ENCODE measurements around the gene ODAPH.

The ODAPH gene

GRCh38 chr4:75547647-75548387 lies 8.0 kb upstream of the ODAPH start:
- no peak for TF ChIP-seq CTCF (conservative IDR thresholded peaks at IDR 0.05; ENCODE audit: low read depth, low read length)
- no peak overlapping the region for H3K4me2 ChIP-seq
- H3K36me3 ChIP-seq (ENCODE audit: insufficient read depth), result no peaks in the 10 kb centered on the region

GRCh38 chr4:75549019-75549418 lies 6.8 kb upstream of the ODAPH start:
- no peak overlapping the region for H3K9ac ChIP-seq
- no peaks in the 10 kb centered on the region for H4K20me1 ChIP-seq (ENCODE audit: insufficient read depth)
- H3K79me2 ChIP-seq (ENCODE audit: insufficient read depth, low read depth), result no peaks in the 10 kb centered on the region
- H3K36me3 ChIP-seq (ENCODE audit: insufficient read depth), result no peaks in the 10 kb centered on the region
- H3K4me1 ChIP-seq (ENCODE audit: low read depth, poor library complexity, severe bottlenecking), result no peaks in the 10 kb centered on the region
- H3K27me3 ChIP-seq (ENCODE audit: insufficient read depth, low read depth), result no peaks in the 10 kb centered on the region
- no peak overlapping the region for H3K4me3 ChIP-seq (IDR thresholded peaks at IDR 0.05; ENCODE audit: insufficient read depth, low read depth, low read length)
- no peak overlapping the region for H3K4me2 ChIP-seq
- no peak for TF ChIP-seq CTCF (conservative IDR thresholded peaks at IDR 0.05; ENCODE audit: low read depth, low read length)
- no peak overlapping the region for H2AFZ ChIP-seq (ENCODE audit: low read depth)
- no peak overlapping the region for H3K27ac ChIP-seq

More at GRCh38 chr4:75547647-75548387, 8.0 kb upstream of the ODAPH start:
- Histone ChIP-seq H3K9ac (no peak overlapping the region), H3K4me1 (ENCODE audit: low read depth, poor library complexity, severe bottlenecking) (no peaks in the 10 kb centered on the region), H3K27me3 (ENCODE audit: insufficient read depth, low read depth) (no peaks in the 10 kb centered on the region), H3K4me3 (IDR thresholded peaks at IDR 0.05; ENCODE audit: insufficient read depth, low read depth, low read length) (no peak overlapping the region), H2AFZ (ENCODE audit: low read depth) (no peak overlapping the region), H3K79me2 (ENCODE audit: insufficient read depth, low read depth) (no peaks in the 10 kb centered on the region), H4K20me1 (ENCODE audit: insufficient read depth) (no peaks in the 10 kb centered on the region), H3K27ac (no peak overlapping the region)

GRCh38 chr4:75552452-75552851 lies 3.4 kb upstream of the ODAPH start:
- Histone ChIP-seq H3K36me3 (ENCODE audit: insufficient read depth) (no peaks in the 10 kb centered on the region), H3K4me3 (IDR thresholded peaks at IDR 0.05; ENCODE audit: insufficient read depth, low read depth, low read length) (no peak overlapping the region), H3K79me2 (ENCODE audit: insufficient read depth, low read depth) (no peaks in the 10 kb centered on the region), H3K9ac (no peak overlapping the region), H3K27ac (no peak overlapping the region), H2AFZ (ENCODE audit: low read depth) (no peak overlapping the region), H4K20me1 (ENCODE audit: insufficient read depth) (no peaks in the 10 kb centered on the region), H3K4me1 (ENCODE audit: low read depth, poor library complexity, severe bottlenecking) (peaks cover 16% of the 10 kb centered on the region), H3K4me2 (no peak overlapping the region), H3K27me3 (ENCODE audit: insufficient read depth, low read depth) (no peaks in the 10 kb centered on the region)
- no peak for TF ChIP-seq CTCF (conservative IDR thresholded peaks at IDR 0.05; ENCODE audit: low read depth, low read length)

- H3K4me2 ChIP-seq, result no peak overlapping the region
- TF ChIP-seq CTCF (conservative IDR thresholded peaks at IDR 0.05; ENCODE audit: low read depth, low read length), result no peak
- H3K79me2 ChIP-seq (ENCODE audit: insufficient read depth, low read depth), result no peaks in the 10 kb centered on the region
Observed at GRCh38 chr4:75557696-75558095, 1.8 kb downstream of the ODAPH start.

More at GRCh38 chr4:75557696-75558095, 1.8 kb downstream of the ODAPH start:
- peaks cover 16% of the 10 kb centered on the region for H3K4me1 ChIP-seq (ENCODE audit: low read depth, poor library complexity, severe bottlenecking)
- H3K27me3 ChIP-seq (ENCODE audit: insufficient read depth, low read depth), result no peaks in the 10 kb centered on the region
- H3K9ac ChIP-seq, result no peak overlapping the region
- no peaks in the 10 kb centered on the region for H4K20me1 ChIP-seq (ENCODE audit: insufficient read depth)
- no peaks in the 10 kb centered on the region for H3K36me3 ChIP-seq (ENCODE audit: insufficient read depth)
- H3K27ac ChIP-seq, result no peak overlapping the region
- no peak overlapping the region for H3K4me3 ChIP-seq (IDR thresholded peaks at IDR 0.05; ENCODE audit: insufficient read depth, low read depth, low read length)
- H2AFZ ChIP-seq (ENCODE audit: low read depth), result no peak overlapping the region

Data from KMS-11 (cell line).